Activated T-helper 1 cell treated with anti-CD3 and anti-CD28 coated beads, Interleukin-12 subunit alpha, Interleukin-12 subunit beta, Interleukin-2, Interleukin-4 antibody, amounts not matched to agents 30 ng/mL and 10 ng/mL and 1 ng/mL, durations not matched to agents 14 hours and 24 hours and 36 hours (primary cell): Measurements from ENCODE around the gene GOLGA6L26. TPM values are rescaled to one million over a fixed set of nuclear protein-coding genes. Genes with fewer than 3 reads are reported as not detected.
"Not testable (repeated sequence)": the region's sequence is repeated elsewhere in the genome, so short reads cannot be mapped to it uniquely, and the experiment has no call there.

ENCODE experiments used
- DNase-seq: peaks from one replicate; pipeline ENCODE4 v3.0.0; 2021; ENCODE audit warnings: low spot score
- H3K27ac Mint-ChIP-seq: one replicate; pipeline ENCODE4 v1.8.0; 2021; ENCODE audit warnings: mild to moderate bottlenecking, mixed read lengths
- H3K27me3 Mint-ChIP-seq: one replicate; pipeline ENCODE4 v1.8.0; 2022; ENCODE audit warnings: mild to moderate bottlenecking, moderate library complexity, mixed read lengths; ENCODE audit not compliant: insufficient read depth
- H3K36me3 Mint-ChIP-seq: one replicate; pipeline ENCODE4 v1.8.0; 2021; ENCODE audit warnings: low read depth, mixed read lengths
- H3K4me1 Mint-ChIP-seq: one replicate; pipeline ENCODE4 v1.8.0; 2021; ENCODE audit warnings: low read depth, mixed read lengths
- H3K4me3 Mint-ChIP-seq: one replicate; pipeline ENCODE4 v1.8.0; 2021; ENCODE audit warnings: mild to moderate bottlenecking, moderate library complexity, mixed read lengths
- H3K9me3 Mint-ChIP-seq: one replicate; pipeline ENCODE4 v1.8.0; 2021; ENCODE audit warnings: mixed read lengths
- intact Hi-C: fragments of 100-400 bp; cut with micrococcal nuclease; formaldehyde crosslinking; loops from one replicate; pipeline ENCODE4 v1.15.1; 2024
- total RNA-seq: library from RNA; stranded (reverse); gene quantifications from 2 replicates; pipeline ENCODE4 v1.2.3, GENCODE V29; 2022

Gene GOLGA6L26
- total RNA-seq, 1 donor from 2014 or later: not detected

- H3K4me3 Mint-ChIP-seq, DNase-seq, H3K4me1 Mint-ChIP-seq, intact Hi-C loops, H3K27ac Mint-ChIP-seq, H3K9me3 Mint-ChIP-seq, H3K27me3 Mint-ChIP-seq: not testable (repeated sequence)
- peaks cover 21% of the 10 kb centered on the region for H3K36me3 Mint-ChIP-seq
Measured at GRCh38 chr15:23311233-23311632, 22.8 kb downstream of the GOLGA6L26 start.

GRCh38 chr15:23305921-23306320 lies 28.1 kb downstream of the GOLGA6L26 start:
- DNase-seq, H3K9me3 Mint-ChIP-seq, intact Hi-C loops, H3K27ac Mint-ChIP-seq, H3K27me3 Mint-ChIP-seq: not testable (repeated sequence)
- H3K4me1 Mint-ChIP-seq: peaks cover 23% of the 10 kb centered on the region
- H3K36me3 Mint-ChIP-seq: peaks cover 21% of the 10 kb centered on the region
- peak overlapping the region; percentile 24 for H3K4me3 Mint-ChIP-seq

GRCh38 chr15:23304805-23305204 lies 29.2 kb downstream of the GOLGA6L26 start:
- intact Hi-C loops, H3K9me3 Mint-ChIP-seq, DNase-seq, H3K27me3 Mint-ChIP-seq: not testable (repeated sequence)
- Mint-ChIP-seq H3K36me3 (peaks cover 17% of the 10 kb centered on the region), H3K4me1 (peaks cover 23% of the 10 kb centered on the region), H3K27ac (peak overlapping the region; percentile 85), H3K4me3 (peak overlapping the region; percentile 88)

- Mint-ChIP-seq H3K36me3 (peaks cover 12% of the 10 kb centered on the region), H3K4me3 (peak overlapping the region; percentile 88), H3K27ac (peak overlapping the region; percentile 85), H3K4me1 (peaks cover 23% of the 10 kb centered on the region)
- intact Hi-C loops, DNase-seq, H3K9me3 Mint-ChIP-seq, H3K27me3 Mint-ChIP-seq: not testable (repeated sequence)
Measured at GRCh38 chr15:23304267-23304666, 29.7 kb downstream of the GOLGA6L26 start.

- H3K27ac Mint-ChIP-seq: peak overlapping the region; percentile 85
- DNase-seq: peak; percentile 52
- H3K36me3 Mint-ChIP-seq: not testable (repeated sequence)
Measured at GRCh38 chr15:23303654-23304053, 30.3 kb downstream of the GOLGA6L26 start.

GRCh38 chr15:23303246-23303645 lies 30.8 kb downstream of the GOLGA6L26 start:
- H3K27ac Mint-ChIP-seq, H3K9me3 Mint-ChIP-seq, H3K36me3 Mint-ChIP-seq, intact Hi-C loops, DNase-seq, H3K27me3 Mint-ChIP-seq, H3K4me3 Mint-ChIP-seq: not testable (repeated sequence)
- peaks cover 23% of the 10 kb centered on the region for H3K4me1 Mint-ChIP-seq

More at GRCh38 chr15:23303654-23304053, 30.3 kb downstream of the GOLGA6L26 start:
- H3K9me3 Mint-ChIP-seq, H3K27me3 Mint-ChIP-seq, intact Hi-C loops: not testable (repeated sequence)
- peak overlapping the region; percentile 88 for H3K4me3 Mint-ChIP-seq
- peaks cover 23% of the 10 kb centered on the region for H3K4me1 Mint-ChIP-seq

Other genes starting within 250 kb of the GOLGA6L26 start
- not detected in 2 replicates for gene GOLGA6L1, start 197.4 kb downstream of the GOLGA6L26 start, total RNA-seq
- 0.08 and 0.15 TPM in 2 replicates for gene GOLGA8S, start 20.6 kb upstream of the GOLGA6L26 start, total RNA-seq
- gene GOLGA6L2, start 113.0 kb upstream of the GOLGA6L26 start, total RNA-seq: not detected in 2 replicates
- 1.7 and 2.1 TPM in 2 replicates for gene MKRN3, start 231.5 kb upstream of the GOLGA6L26 start, total RNA-seq